Measurements from ENCODE around the gene WDR88. TPM values are rescaled to one million over a fixed set of nuclear protein-coding genes. Genes with fewer than 3 reads are reported as not detected.
"Not testable (repeated sequence)": the region's sequence is repeated elsewhere in the genome, so short reads cannot be mapped to it uniquely, and the experiment has no call there.

WDR88 gene
- total RNA-seq, 2 donors from 2014 or later, result not detected

GRCh38 chr19:33143897-33144405 is 12.0 kb downstream of the WDR88 start:
- no peak overlapping the region for H3K9ac ChIP-seq (ENCODE audit: low read depth in 2 of 2, low read length in 2 of 2)
- intact Hi-C loops (cut with DNase I), result loop anchor here (2.0 kb wide), 1 partner anchor 43 kb away; no protein-coding TSS in a partner anchor
- no peak overlapping the region for H3K27ac ChIP-seq
- H3K4me1 ChIP-seq, result no peaks in the 10 kb centered on the region
- DNase-seq, result peak; percentile 66
- H3K27me3 ChIP-seq, result no peaks in the 10 kb centered on the region
- H3K4me3 ChIP-seq, result peak overlapping the region; percentile 4
- peak; percentile 94 for TF ChIP-seq CTCF (IDR thresholded peaks at IDR 0.05)
- H3K9me3 ChIP-seq, result no peaks in the 10 kb centered on the region
- no peaks in the 10 kb centered on the region for H3K36me3 ChIP-seq

- Histone ChIP-seq H3K27me3 (no peaks in the 10 kb centered on the region), H3K4me1 (no peaks in the 10 kb centered on the region), H3K9me3 (no peaks in the 10 kb centered on the region), H3K4me3 (no peak overlapping the region), H3K27ac (no peak overlapping the region), H3K9ac (ENCODE audit: low read depth in 2 of 2, low read length in 2 of 2) (no peak overlapping the region), H3K36me3 (no peaks in the 10 kb centered on the region)
- no peak for DNase-seq
- no peak for TF ChIP-seq CTCF (IDR thresholded peaks at IDR 0.05)
- intact Hi-C loops (cut with DNase I), result no loop called here
These were observed 14.3 kb downstream of the WDR88 start for GRCh38 chr19:33146209-33146608.

GRCh38 chr19:33147538-33147937 is 15.6 kb downstream of the WDR88 start:
- Histone ChIP-seq H3K27me3 (no peaks in the 10 kb centered on the region), H3K27ac (no peak overlapping the region), H3K4me3 (no peak overlapping the region), H3K9ac (ENCODE audit: low read depth in 2 of 2, low read length in 2 of 2) (no peak overlapping the region), H3K9me3 (no peaks in the 10 kb centered on the region), H3K4me1 (no peaks in the 10 kb centered on the region), H3K36me3 (no peaks in the 10 kb centered on the region)
- DNase-seq, result no peak
- no peak for TF ChIP-seq CTCF (IDR thresholded peaks at IDR 0.05)
- intact Hi-C loops (cut with DNase I), result no loop called here

GRCh38 chr19:33150852-33151518 is 19.1 kb downstream of the WDR88 start:
- TF ChIP-seq CTCF (IDR thresholded peaks at IDR 0.05), result no peak
- H3K27ac ChIP-seq, result no peak overlapping the region
- no peaks in the 10 kb centered on the region for H3K36me3 ChIP-seq
- DNase-seq, result no peak
- intact Hi-C loops (cut with DNase I), result no loop called here
- H3K27me3 ChIP-seq, result no peaks in the 10 kb centered on the region
- H3K9ac ChIP-seq (ENCODE audit: low read depth in 2 of 2, low read length in 2 of 2), result no peak overlapping the region
- H3K9me3 ChIP-seq, result no peaks in the 10 kb centered on the region
- no peak overlapping the region for H3K4me3 ChIP-seq
- H3K4me1 ChIP-seq, result no peaks in the 10 kb centered on the region

- Histone ChIP-seq H3K36me3 (no peaks in the 10 kb centered on the region), H3K27ac (no peak overlapping the region), H3K4me1 (no peaks in the 10 kb centered on the region), H3K9ac (ENCODE audit: low read depth in 2 of 2, low read length in 2 of 2) (no peak overlapping the region), H3K27me3 (no peaks in the 10 kb centered on the region), H3K4me3 (no peak overlapping the region), H3K9me3 (no peaks in the 10 kb centered on the region)
- TF ChIP-seq CTCF (IDR thresholded peaks at IDR 0.05), result no peak
- DNase-seq, result no peak
- intact Hi-C loops (cut with DNase I), result no loop called here
These were observed 20.3 kb downstream of the WDR88 start for GRCh38 chr19:33152176-33152575.

- H3K27me3 ChIP-seq; H3K4me1 ChIP-seq; H3K4me3 ChIP-seq; H3K9me3 ChIP-seq; DNase-seq; H3K36me3 ChIP-seq; intact Hi-C loops (cut with DNase I); H3K9ac ChIP-seq (ENCODE audit: low read depth in 2 of 2, low read length in 2 of 2); H3K27ac ChIP-seq: not testable (repeated sequence)
These were observed 20.7 kb downstream of the WDR88 start for GRCh38 chr19:33152625-33153024.

GRCh38 chr19:33154313-33154712 is 22.4 kb downstream of the WDR88 start:
- intact Hi-C loops (cut with DNase I); H3K9me3 ChIP-seq; H3K27ac ChIP-seq; H3K4me1 ChIP-seq; H3K9ac ChIP-seq (ENCODE audit: low read depth in 2 of 2, low read length in 2 of 2); DNase-seq; H3K36me3 ChIP-seq; H3K27me3 ChIP-seq; H3K4me3 ChIP-seq: not testable (repeated sequence)

Data from colonic mucosa (tissue), 4 donors.